ENCODE results near the gene TPSAB1.

TPSAB1 gene

DNA sequence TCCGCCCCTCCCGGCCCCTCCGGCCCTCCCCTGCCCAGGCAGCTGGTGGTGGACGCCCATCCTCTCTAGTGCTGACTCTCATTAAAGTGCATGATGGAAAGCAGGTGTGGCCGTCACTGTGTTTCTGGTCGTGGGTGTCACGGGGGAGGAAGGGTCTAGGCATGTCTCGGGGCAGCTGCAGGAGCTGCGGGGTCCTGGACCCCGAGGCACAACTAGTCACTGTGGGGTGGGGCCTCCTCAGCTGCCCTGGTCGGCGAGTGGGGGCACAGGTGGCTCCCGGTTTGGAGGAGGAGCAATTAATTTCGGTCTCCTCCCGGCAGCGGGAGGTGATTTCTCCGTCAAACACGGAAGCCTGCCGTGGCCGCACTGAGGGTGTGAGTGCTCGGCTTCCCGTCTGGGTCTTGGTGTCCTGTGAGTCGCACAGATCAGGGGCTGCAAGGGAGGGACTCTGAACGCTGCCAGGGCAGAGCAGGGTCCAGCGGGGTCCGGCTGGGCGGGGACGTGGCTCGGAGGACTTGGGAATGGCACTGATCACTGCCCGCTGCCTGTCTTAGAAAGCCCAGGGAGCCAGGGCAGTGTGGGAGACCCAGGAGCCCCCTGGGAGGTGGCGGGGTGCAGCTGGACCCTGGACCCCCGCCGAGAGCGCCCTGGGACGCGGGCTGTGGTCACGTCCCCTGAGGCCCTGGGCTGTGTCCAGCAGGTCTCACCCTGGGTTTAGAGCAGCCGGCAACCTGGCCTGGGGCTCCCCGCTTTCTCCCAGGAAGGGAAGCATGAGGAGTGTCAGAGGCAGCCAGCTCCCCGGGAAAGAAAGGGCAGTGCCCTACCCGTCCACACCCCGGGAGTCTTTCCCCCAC is 18.6 kb downstream of the TPSAB1 start:
- DNase-seq (ENCODE audit: low read depth in 1 of 2, low spot score in 1 of 2): no peak
- no peak overlapping the region for H3K27ac ChIP-seq (replicated peaks)
- H3K27me3 ChIP-seq (ENCODE audit: insufficient read depth, poor library complexity, severe bottlenecking): peaks cover 36% of the 10 kb centered on the region
- no peak overlapping the region for H3K4me3 ChIP-seq (replicated peaks; ENCODE audit: insufficient read depth, low read length)
- TF ChIP-seq, protein P1, sequence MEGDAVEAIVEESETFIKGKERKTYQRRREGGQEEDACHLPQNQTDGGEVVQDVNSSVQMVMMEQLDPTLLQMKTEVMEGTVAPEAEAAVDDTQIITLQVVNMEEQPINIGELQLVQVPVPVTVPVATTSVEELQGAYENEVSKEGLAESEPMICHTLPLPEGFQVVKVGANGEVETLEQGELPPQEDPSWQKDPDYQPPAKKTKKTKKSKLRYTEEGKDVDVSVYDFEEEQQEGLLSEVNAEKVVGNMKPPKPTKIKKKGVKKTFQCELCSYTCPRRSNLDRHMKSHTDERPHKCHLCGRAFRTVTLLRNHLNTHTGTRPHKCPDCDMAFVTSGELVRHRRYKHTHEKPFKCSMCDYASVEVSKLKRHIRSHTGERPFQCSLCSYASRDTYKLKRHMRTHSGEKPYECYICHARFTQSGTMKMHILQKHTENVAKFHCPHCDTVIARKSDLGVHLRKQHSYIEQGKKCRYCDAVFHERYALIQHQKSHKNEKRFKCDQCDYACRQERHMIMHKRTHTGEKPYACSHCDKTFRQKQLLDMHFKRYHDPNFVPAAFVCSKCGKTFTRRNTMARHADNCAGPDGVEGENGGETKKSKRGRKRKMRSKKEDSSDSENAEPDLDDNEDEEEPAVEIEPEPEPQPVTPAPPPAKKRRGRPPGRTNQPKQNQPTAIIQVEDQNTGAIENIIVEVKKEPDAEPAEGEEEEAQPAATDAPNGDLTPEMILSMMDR (IDR thresholded peaks at IDR 0.05; ENCODE audit: insufficient read depth, low read length): no peak
- no peak for TF ChIP-seq SPI1 (IDR thresholded peaks at IDR 0.05; ENCODE audit: borderline replicate concordance, low read depth)
- TF ChIP-seq REST (IDR thresholded peaks at IDR 0.05; ENCODE audit: insufficient replicate concordance, low read depth): no peak
- TF ChIP-seq GABPA (IDR thresholded peaks at IDR 0.05; ENCODE audit: low read depth): no peak
- TF ChIP-seq POLR2AphosphoS5 (IDR thresholded peaks at IDR 0.05; ENCODE audit: low read depth): no peak

- Histone ChIP-seq H3K27me3 (ENCODE audit: insufficient read depth, poor library complexity, severe bottlenecking) (peaks cover 36% of the 10 kb centered on the region), H3K27ac (replicated peaks) (no peak overlapping the region), H3K4me3 (replicated peaks; ENCODE audit: insufficient read depth, low read length) (no peak overlapping the region)
- TF ChIP-seq POLR2AphosphoS5 (IDR thresholded peaks at IDR 0.05; ENCODE audit: low read depth) (no peak), SPI1 (IDR thresholded peaks at IDR 0.05; ENCODE audit: borderline replicate concordance, low read depth) (no peak), GABPA (IDR thresholded peaks at IDR 0.05; ENCODE audit: low read depth) (no peak), REST (IDR thresholded peaks at IDR 0.05; ENCODE audit: insufficient replicate concordance, low read depth) (no peak)
- TF ChIP-seq, protein P1 (IDR thresholded peaks at IDR 0.05; ENCODE audit: insufficient read depth, low read length): no peak
- no peak for DNase-seq (ENCODE audit: low read depth in 1 of 2, low spot score in 1 of 2)
Measured at GRCh38 chr16:1259760-1260068, 19.2 kb downstream of the TPSAB1 start.

- TF ChIP-seq REST (IDR thresholded peaks at IDR 0.05; ENCODE audit: insufficient replicate concordance, low read depth): no peak
- no peak for TF ChIP-seq GABPA (IDR thresholded peaks at IDR 0.05; ENCODE audit: low read depth)
- no peak overlapping the region for H3K27ac ChIP-seq (replicated peaks)
- peaks cover 36% of the 10 kb centered on the region for H3K27me3 ChIP-seq (ENCODE audit: insufficient read depth, poor library complexity, severe bottlenecking)
- H3K4me3 ChIP-seq (replicated peaks; ENCODE audit: insufficient read depth, low read length): no peak overlapping the region
- DNase-seq (ENCODE audit: low read depth in 1 of 2, low spot score in 1 of 2): no peak
Measured at GRCh38 chr16:1260101-1260680, 19.7 kb downstream of the TPSAB1 start.

Measured in HL-60 (cell line).